GM23248 (cell line): ENCODE measurements around the gene IL21R. TPM values are rescaled to one million over a fixed set of nuclear protein-coding genes. Genes with fewer than 3 reads are reported as not detected.

ENCODE experiments used
- DNase-seq: peaks from one replicate; pipeline ENCODE4 v3.0.0-alpha.2; 2015
- H2AFZ ChIP-seq: fragments of 200-600 bp; sonication (generic); 2 replicates; pipeline ENCODE4 v1.6.1; 2016; ENCODE audit warnings: antibody characterized with exemption
- H3F3A ChIP-seq: fragments of 200-600 bp; sonication (generic); 2 replicates; pipeline ENCODE4 v1.6.1; 2016; ENCODE audit warnings: mild to moderate bottlenecking, antibody characterized with exemption, mixed run types; ENCODE audit not compliant: insufficient read depth
- H3K27ac ChIP-seq: fragments of 200-600 bp; sonication (generic); 2 replicates; pipeline ENCODE4 v1.5.1; 2016; ENCODE audit warnings: mild to moderate bottlenecking
- H3K27me3 ChIP-seq: fragments of 200-600 bp; sonication (generic); replicated peaks from 2 replicates; pipeline ENCODE4 v1.6.1; 2016; ENCODE audit warnings: mild to moderate bottlenecking; ENCODE audit not compliant: insufficient read depth
- H3K36me3 ChIP-seq: fragments of 200-600 bp; sonication (generic); 2 replicates; pipeline ENCODE4 v1.6.1; 2016; ENCODE audit warnings: low read depth, mild to moderate bottlenecking
- H3K4me1 ChIP-seq: fragments of 200-600 bp; sonication (generic); 2 replicates; pipeline ENCODE4 v1.6.1; 2016; ENCODE audit warnings: mild to moderate bottlenecking; ENCODE audit not compliant: insufficient read depth
- H3K4me2 ChIP-seq: fragments of 200-600 bp; sonication (generic); one replicate; pipeline ENCODE4 v1.6.1; 2016; ENCODE audit warnings: mild to moderate bottlenecking; ENCODE audit not compliant: unreplicated experiment
- H3K4me3 ChIP-seq: fragments of 200-600 bp; sonication (generic); 2 replicates; pipeline ENCODE4 v1.5.1; 2016; ENCODE audit warnings: mild to moderate bottlenecking
- H3K79me2 ChIP-seq: fragments of 200-600 bp; sonication (generic); 2 replicates; pipeline ENCODE4 v1.6.1; 2016; ENCODE audit warnings: mild to moderate bottlenecking; ENCODE audit not compliant: insufficient read depth
- H3K9ac ChIP-seq: fragments of 200-600 bp; sonication (generic); 2 replicates; pipeline ENCODE4 v1.6.1; 2016; ENCODE audit warnings: mild to moderate bottlenecking
- H3K9me2 ChIP-seq: fragments of 200-600 bp; sonication (generic); 2 replicates; pipeline ENCODE4 v1.6.1; 2016; ENCODE audit warnings: mixed run types, mild to moderate bottlenecking, moderate library complexity; ENCODE audit not compliant: insufficient read depth
- H3K9me3 ChIP-seq: fragments of 200-600 bp; sonication (generic); one replicate; pipeline ENCODE4 v1.6.1; 2017; ENCODE audit warnings: low read depth
- H4K20me1 ChIP-seq: fragments of 200-600 bp; sonication (generic); 2 replicates; pipeline ENCODE4 v1.6.0; 2016; ENCODE audit not compliant: insufficient read depth
- EZH2 ChIP-seq: fragments of 200-600 bp; sonication (generic); IDR thresholded peaks from 2 replicates; pipeline ENCODE4 v1.6.1; 2018; ENCODE audit warnings: antibody characterized with exemption, mild to moderate bottlenecking; ENCODE audit not compliant: insufficient read depth, poor library complexity, severe bottlenecking
- EZH2phosphoT487 ChIP-seq: fragments of 200-600 bp; sonication (generic); IDR thresholded peaks from 2 replicates; pipeline ENCODE4 v1.6.1; 2018; ENCODE audit warnings: antibody characterized with exemption, moderate library complexity, mild to moderate bottlenecking, low read depth; ENCODE audit not compliant: insufficient read depth
- WGBS, 2 experiments: methylation state at CpG; one replicate each; pipeline ENCODE4 v1.1.6; 2015 to 2017; ENCODE audit warnings: low lambda C conversion rate in 2 of 2, low coverage in 1 of 2; ENCODE audit errors: missing lambda C conversion rate in 2 of 2; 5-methylcytosine and 5-hydroxymethylcytosine counted together
- in situ Hi-C: fragments of 300-500 bp; cut with MboI; formaldehyde crosslinking; loops from 2 replicates; pipeline ENCODE4 v1.15.0; 2020
- polyA plus RNA-seq: library from polyadenylated mRNA; unstranded; fragments of >200 nt; fragmentation: Nextera tagmentation; extraction: Ambion mirVana; gene quantifications from 2 replicates; pipeline ENCODE4 v1.2.1, GENCODE V29; 2016
- total RNA-seq: library from RNA; depleted of rRNA; stranded (reverse); fragments of >200 nt; shearing (Covaris generic); gene quantifications from 2 replicates; pipeline ENCODE4 v1.2.3, GENCODE V29; 2014

IL21R gene
- total and polyA plus RNA-seq, 2 experiments from 2014 or later, result 1.2 to 1.5 TPM

- Histone ChIP-seq H3K4me2 (no peak overlapping the region), H3K9me3 (no peaks in the 10 kb centered on the region), H2AFZ (no peak overlapping the region), H3K4me1 (no peaks in the 10 kb centered on the region), H3F3A (no peaks in the 10 kb centered on the region), H3K9me2 (no peaks in the 10 kb centered on the region), H3K79me2 (no peaks in the 10 kb centered on the region), H3K9ac (no peak overlapping the region), H4K20me1 (no peaks in the 10 kb centered on the region), H3K27ac (no peak overlapping the region), H3K27me3 (no peaks in the 10 kb centered on the region), H3K4me3 (no peak overlapping the region), H3K36me3 (no peaks in the 10 kb centered on the region)
- no peak for DNase-seq
- no peak for TF ChIP-seq EZH2phosphoT487
- no peak for TF ChIP-seq EZH2
- 73 to 84% methylated on average over 5 of the region's 5 CpGs for WGBS, 2 experiments
- in situ Hi-C loops, result loop anchor here (10.0 kb wide), 2 partner anchors 223 to 293 kb away; no protein-coding TSS in a partner anchor
Measured at GRCh38 chr16:27458258-27458657, 56.3 kb downstream of the IL21R start.

- in situ Hi-C loops, result loop anchor here (10.0 kb wide), 2 partner anchors 224 to 294 kb away; no protein-coding TSS in a partner anchor
- TF ChIP-seq EZH2, result no peak
- TF ChIP-seq EZH2phosphoT487, result no peak
- H3K9me3 ChIP-seq, result no peaks in the 10 kb centered on the region
- no peaks in the 10 kb centered on the region for H3K79me2 ChIP-seq
- WGBS, 2 experiments, result 77 to 84% methylated on average over 5 of the region's 5 CpGs
- no peaks in the 10 kb centered on the region for H3K27me3 ChIP-seq
- no peaks in the 10 kb centered on the region for H4K20me1 ChIP-seq
- H3K27ac ChIP-seq, result no peak overlapping the region
- no peak overlapping the region for H3K4me3 ChIP-seq
- H3K4me2 ChIP-seq, result no peak overlapping the region
- H3F3A ChIP-seq, result no peaks in the 10 kb centered on the region
- no peak overlapping the region for H2AFZ ChIP-seq
- DNase-seq, result no peak
- no peaks in the 10 kb centered on the region for H3K36me3 ChIP-seq
- no peak overlapping the region for H3K9ac ChIP-seq
- no peaks in the 10 kb centered on the region for H3K4me1 ChIP-seq
- no peaks in the 10 kb centered on the region for H3K9me2 ChIP-seq
Measured at GRCh38 chr16:27458987-27459688, 57.2 kb downstream of the IL21R start.

- Histone ChIP-seq H3K79me2 (no peaks in the 10 kb centered on the region), H4K20me1 (no peaks in the 10 kb centered on the region), H3K27me3 (no peaks in the 10 kb centered on the region), H3K4me1 (no peaks in the 10 kb centered on the region), H3K9me3 (no peaks in the 10 kb centered on the region), H3F3A (no peaks in the 10 kb centered on the region), H3K9ac (no peak overlapping the region), H3K4me2 (no peak overlapping the region), H3K9me2 (no peaks in the 10 kb centered on the region), H3K27ac (no peak overlapping the region), H2AFZ (no peak overlapping the region), H3K4me3 (no peak overlapping the region), H3K36me3 (no peaks in the 10 kb centered on the region)
- no peak for DNase-seq
- WGBS, 2 experiments, result 52 to 56% methylated on average over 4 of the region's 4 CpGs
- in situ Hi-C loops, result no loop called here
- no peak for TF ChIP-seq EZH2phosphoT487
- no peak for TF ChIP-seq EZH2
Measured at GRCh38 chr16:27460213-27460612, 58.2 kb downstream of the IL21R start.

- Histone ChIP-seq H3K9me3 (no peaks in the 10 kb centered on the region), H3F3A (no peaks in the 10 kb centered on the region), H3K79me2 (no peaks in the 10 kb centered on the region), H3K4me2 (no peak overlapping the region), H3K4me3 (no peak overlapping the region), H3K27me3 (no peaks in the 10 kb centered on the region), H3K27ac (no peak overlapping the region), H3K36me3 (0 out of 2 replicates have a peak, but pooled peaks cover under 1% of the 10 kb centered on the region), H3K4me1 (no peaks in the 10 kb centered on the region), H4K20me1 (no peaks in the 10 kb centered on the region), H2AFZ (no peak overlapping the region), H3K9me2 (no peaks in the 10 kb centered on the region), H3K9ac (no peak overlapping the region)
- in situ Hi-C loops, result no loop called here
- no peak for TF ChIP-seq EZH2phosphoT487
- TF ChIP-seq EZH2, result no peak
- peak; percentile 50 for DNase-seq
- 73 to 75% methylated on average over 20 of the region's 20 CpGs for WGBS, 2 experiments
Measured at GRCh38 chr16:27460663-27461482, 58.9 kb downstream of the IL21R start.
